Dendritic cell treated with granulocyte-macrophage colony-stimulating factor and Interleukin-4, amounts not matched to agents 40 ng/mL and 50 ng/mL, for 4 days (primary cell): Measurements from ENCODE around the gene MYNN.
"Not testable (repeated sequence)": the region's sequence is repeated elsewhere in the genome, so short reads cannot be mapped to it uniquely, and the experiment has no call there.

ENCODE experiments used
- H3K27ac Mint-ChIP-seq: one replicate; pipeline ENCODE4 v1.8.0; 2022; ENCODE audit warnings: mild to moderate bottlenecking, mixed read lengths
- H3K27me3 Mint-ChIP-seq: one replicate; pipeline ENCODE4 v1.8.0; 2022; ENCODE audit warnings: mild to moderate bottlenecking, mixed read lengths
- H3K36me3 Mint-ChIP-seq: one replicate; pipeline ENCODE4 v1.8.0; 2022; ENCODE audit warnings: low read depth, mixed read lengths
- H3K4me1 Mint-ChIP-seq: one replicate; pipeline ENCODE4 v1.8.0; 2022; ENCODE audit warnings: low read depth, mixed read lengths
- H3K4me3 Mint-ChIP-seq: one replicate; pipeline ENCODE4 v1.8.0; 2022; ENCODE audit warnings: mild to moderate bottlenecking, moderate library complexity, mixed read lengths
- H3K9me3 Mint-ChIP-seq: one replicate; pipeline ENCODE4 v1.8.0; 2022; ENCODE audit warnings: mixed read lengths
- intact Hi-C: fragments of 100-400 bp; cut with micrococcal nuclease; formaldehyde crosslinking; loops from one replicate; pipeline ENCODE4 v1.15.0; 2022

Gene MYNN

GRCh38 chr3:169772897-169773816 lies at the start of gene MYNN:
TSS of gene MYNN (plus strand) at chr3:169773396. CDS start at chr3:169774296, 900 bp downstream.
- Mint-ChIP-seq H3K4me3 (peak within 1 kb of the TSS; percentile 93), H3K36me3 (peaks cover 47% of the 10 kb centered on the region), H3K9me3 (no peaks in the 10 kb centered on the region), H3K27ac (peak within 1 kb of the TSS; percentile 99), H3K4me1 (peaks cover 14% of the 10 kb centered on the region), H3K27me3 (no peaks in the 10 kb centered on the region)
- intact Hi-C loops: loop anchor here (1.0 to 5.0 kb wide), 3 partner anchors 9 to 584 kb away; partner anchors contain the start of genes PHC3 and SKIL

GRCh38 chr3:169731857-169732256 lies 41.3 kb upstream of the MYNN start:
- intact Hi-C loops, H3K4me1 Mint-ChIP-seq, H3K27me3 Mint-ChIP-seq, H3K27ac Mint-ChIP-seq, H3K4me3 Mint-ChIP-seq, H3K36me3 Mint-ChIP-seq: not testable (repeated sequence)
- H3K9me3 Mint-ChIP-seq: peaks cover 48% of the 10 kb centered on the region

- intact Hi-C loops: no loop called here
- Mint-ChIP-seq H3K27ac (no peak overlapping the region), H3K9me3 (peaks cover 11% of the 10 kb centered on the region), H3K27me3 (peaks cover 2% of the 10 kb centered on the region), H3K4me1 (no peaks in the 10 kb centered on the region), H3K4me3 (no peak overlapping the region), H3K36me3 (no peaks in the 10 kb centered on the region)
These were observed 34.1 kb upstream of the MYNN start for GRCh38 chr3:169739067-169739466.

- peaks cover 6% of the 10 kb centered on the region for H3K27me3 Mint-ChIP-seq
- no peak overlapping the region for H3K4me3 Mint-ChIP-seq
- intact Hi-C loops: no loop called here
- H3K36me3 Mint-ChIP-seq: no peaks in the 10 kb centered on the region
- H3K27ac Mint-ChIP-seq: no peak overlapping the region
- H3K4me1 Mint-ChIP-seq: no peaks in the 10 kb centered on the region
- H3K9me3 Mint-ChIP-seq: no peaks in the 10 kb centered on the region
These were observed 28.7 kb upstream of the MYNN start for GRCh38 chr3:169744366-169745054.

- intact Hi-C loops: no loop called here
- no peak overlapping the region for H3K4me3 Mint-ChIP-seq
These were observed 26.3 kb upstream of the MYNN start for GRCh38 chr3:169746924-169747323.

GRCh38 chr3:169748670-169749069 lies 24.5 kb upstream of the MYNN start:
- Mint-ChIP-seq H3K36me3 (no peaks in the 10 kb centered on the region), H3K4me1 (no peaks in the 10 kb centered on the region), H3K9me3 (no peaks in the 10 kb centered on the region), H3K4me3 (no peak overlapping the region), H3K27me3 (peaks cover 10% of the 10 kb centered on the region), H3K27ac (no peak overlapping the region)
- intact Hi-C loops: no loop called here

More at GRCh38 chr3:169746924-169747323, 26.3 kb upstream of the MYNN start:
- Mint-ChIP-seq H3K27ac (no peak overlapping the region), H3K9me3 (no peaks in the 10 kb centered on the region), H3K36me3 (no peaks in the 10 kb centered on the region), H3K27me3 (peaks cover 8% of the 10 kb centered on the region), H3K4me1 (no peaks in the 10 kb centered on the region)

- Mint-ChIP-seq H3K27ac (no peak overlapping the region), H3K4me1 (no peaks in the 10 kb centered on the region), H3K36me3 (no peaks in the 10 kb centered on the region), H3K9me3 (no peaks in the 10 kb centered on the region), H3K27me3 (peaks cover 15% of the 10 kb centered on the region), H3K4me3 (no peak overlapping the region)
- intact Hi-C loops: loop anchor here (10.0 kb wide), 1 partner anchor 96 kb away; no protein-coding TSS in a partner anchor
These were observed 22.5 kb upstream of the MYNN start for GRCh38 chr3:169750665-169751064.

GRCh38 chr3:169751875-169752274 lies 21.3 kb upstream of the MYNN start:
- Mint-ChIP-seq H3K27ac (no peak overlapping the region), H3K4me1 (no peaks in the 10 kb centered on the region), H3K27me3 (peaks cover 19% of the 10 kb centered on the region), H3K4me3 (no peak overlapping the region), H3K9me3 (no peaks in the 10 kb centered on the region), H3K36me3 (no peaks in the 10 kb centered on the region)
- intact Hi-C loops: loop anchor here (10.0 kb wide), 1 partner anchor 97 kb away; no protein-coding TSS in a partner anchor

- Mint-ChIP-seq H3K4me1 (peaks cover 6% of the 10 kb centered on the region), H3K36me3 (no peaks in the 10 kb centered on the region), H3K27ac (no peak overlapping the region), H3K27me3 (peaks cover 15% of the 10 kb centered on the region), H3K4me3 (no peak overlapping the region), H3K9me3 (no peaks in the 10 kb centered on the region)
- intact Hi-C loops: loop anchor here (10.0 kb wide), 1 partner anchor 100 kb away; no protein-coding TSS in a partner anchor
These were observed 18.5 kb upstream of the MYNN start for GRCh38 chr3:169754711-169755110.

- intact Hi-C loops: loop anchor here (10.0 kb wide), 1 partner anchor 101 kb away; no protein-coding TSS in a partner anchor
- Mint-ChIP-seq H3K27ac (no peak overlapping the region), H3K4me1 (peaks cover 6% of the 10 kb centered on the region), H3K36me3 (no peaks in the 10 kb centered on the region), H3K9me3 (no peaks in the 10 kb centered on the region), H3K4me3 (no peak overlapping the region), H3K27me3 (peaks cover 14% of the 10 kb centered on the region)
These were observed 17.7 kb upstream of the MYNN start for GRCh38 chr3:169755488-169755887.

- Mint-ChIP-seq H3K36me3 (no peaks in the 10 kb centered on the region), H3K27ac (no peak overlapping the region), H3K9me3 (no peaks in the 10 kb centered on the region), H3K27me3 (peaks cover 11% of the 10 kb centered on the region), H3K4me1 (peaks cover 10% of the 10 kb centered on the region), H3K4me3 (no peak overlapping the region)
- intact Hi-C loops: loop anchor here (10.0 kb wide), 1 partner anchor 104 kb away; no protein-coding TSS in a partner anchor
These were observed 14.7 kb upstream of the MYNN start for GRCh38 chr3:169758359-169758994.

- no peak overlapping the region for H3K4me3 Mint-ChIP-seq
- H3K4me1 Mint-ChIP-seq: peaks cover 10% of the 10 kb centered on the region
- intact Hi-C loops: loop anchor here (10.0 kb wide), 1 partner anchor 104 kb away; no protein-coding TSS in a partner anchor
- H3K27me3 Mint-ChIP-seq: peaks cover 11% of the 10 kb centered on the region
- H3K9me3 Mint-ChIP-seq: no peaks in the 10 kb centered on the region
- H3K27ac Mint-ChIP-seq: no peak overlapping the region
- peaks cover 2% of the 10 kb centered on the region for H3K36me3 Mint-ChIP-seq
These were observed 13.9 kb upstream of the MYNN start for GRCh38 chr3:169759256-169759655.

- no peak overlapping the region for H3K4me3 Mint-ChIP-seq
- H3K4me1 Mint-ChIP-seq: peaks cover 10% of the 10 kb centered on the region
- H3K27me3 Mint-ChIP-seq: peaks cover 6% of the 10 kb centered on the region
- H3K36me3 Mint-ChIP-seq: peaks cover 5% of the 10 kb centered on the region
- H3K27ac Mint-ChIP-seq: no peak overlapping the region
- intact Hi-C loops: loop anchor here (5.0 to 10.0 kb wide), 5 partner anchors 104 to 1666 kb away; partner anchors contain the start of genes GOLIM4, LRRC31 and SEC62
- H3K9me3 Mint-ChIP-seq: no peaks in the 10 kb centered on the region
These were observed 12.7 kb upstream of the MYNN start for GRCh38 chr3:169760479-169760878.
